ENCODE measurements around the gene PLPP3. TPM values are rescaled to one million over a fixed set of nuclear protein-coding genes. Genes with fewer than 3 reads are reported as not detected.

Gene PLPP3
- total RNA-seq, 1 experiment from 2014 or later = 0.39 TPM

DNA sequence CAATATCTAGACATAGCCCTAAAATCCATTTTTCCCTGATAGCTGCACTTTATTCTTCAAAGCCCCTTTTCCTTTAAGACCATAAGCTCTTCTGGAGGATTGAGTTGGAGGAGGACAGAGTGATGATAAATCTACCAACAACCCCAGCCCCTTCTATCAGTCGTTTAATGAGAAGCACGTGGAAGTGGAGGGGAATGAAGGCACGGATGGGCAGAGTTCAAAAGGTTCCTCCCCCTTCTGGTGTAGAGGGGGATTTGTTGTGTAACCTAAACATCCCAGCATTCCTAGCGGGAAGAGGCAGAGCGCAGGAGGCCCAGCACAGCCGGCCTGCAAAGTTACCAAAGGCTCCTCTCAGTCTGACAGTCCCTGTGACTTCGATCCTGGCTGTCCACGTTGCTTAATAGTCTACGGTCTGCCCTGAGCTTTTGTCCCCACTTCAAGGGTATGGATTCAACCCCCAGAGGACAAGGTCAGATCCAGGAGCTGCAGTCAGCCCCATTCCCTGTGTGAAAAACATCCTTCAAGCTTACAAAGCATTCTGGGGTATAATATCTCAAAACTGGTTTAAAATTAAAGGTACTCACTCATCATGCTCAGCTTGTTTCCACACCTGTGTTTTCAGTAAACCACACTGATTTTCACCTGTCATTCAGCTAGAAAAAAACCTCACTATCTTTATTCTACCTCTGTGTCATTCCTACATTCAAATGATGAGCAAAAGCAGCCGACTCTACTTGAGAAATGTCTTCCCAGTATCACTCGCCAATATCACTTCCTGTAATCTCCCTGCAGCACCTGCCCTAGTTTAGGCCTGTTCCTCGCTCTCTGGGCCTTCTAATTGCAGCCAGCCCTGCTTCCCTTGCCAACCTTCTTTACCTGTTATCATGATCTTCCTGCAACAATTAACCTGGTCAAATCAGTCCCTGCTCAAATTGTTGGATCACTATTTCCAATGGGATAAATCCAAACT lies 117.9 kb downstream of the PLPP3 start:
- Histone ChIP-seq H3K4me1 (ENCODE audit: insufficient read depth, low read length, poor library complexity, severe bottlenecking) (no peaks in the 10 kb centered on the region), H3K27ac (ENCODE audit: low read depth, low read length, poor library complexity, severe bottlenecking) (no peak overlapping the region), H3K9me3 (ENCODE audit: low read depth, low read length, poor library complexity, severe bottlenecking) (no peaks in the 10 kb centered on the region), H3K4me3 (ENCODE audit: low read depth, low read length, poor library complexity, severe bottlenecking) (no peak overlapping the region), H3K36me3 (ENCODE audit: insufficient read depth, low read length, poor library complexity, severe bottlenecking) (no peaks in the 10 kb centered on the region), H3K27me3 (replicated peaks; ENCODE audit: insufficient read depth, low read depth, low read length, poor library complexity) (no peaks in the 10 kb centered on the region)
- ChIA-PET POLR2A (ENCODE audit: low non-redundant PET) (no interaction called here), CTCF (no interaction called here)
- no peak for DNase-seq (ENCODE audit: low spot score)
- TF ChIP-seq EZH2 (IDR thresholded peaks at IDR 0.05; ENCODE audit: borderline replicate concordance, low read depth, low read length, poor library complexity, severe bottlenecking) = no peak
- TF ChIP-seq, protein P1, sequence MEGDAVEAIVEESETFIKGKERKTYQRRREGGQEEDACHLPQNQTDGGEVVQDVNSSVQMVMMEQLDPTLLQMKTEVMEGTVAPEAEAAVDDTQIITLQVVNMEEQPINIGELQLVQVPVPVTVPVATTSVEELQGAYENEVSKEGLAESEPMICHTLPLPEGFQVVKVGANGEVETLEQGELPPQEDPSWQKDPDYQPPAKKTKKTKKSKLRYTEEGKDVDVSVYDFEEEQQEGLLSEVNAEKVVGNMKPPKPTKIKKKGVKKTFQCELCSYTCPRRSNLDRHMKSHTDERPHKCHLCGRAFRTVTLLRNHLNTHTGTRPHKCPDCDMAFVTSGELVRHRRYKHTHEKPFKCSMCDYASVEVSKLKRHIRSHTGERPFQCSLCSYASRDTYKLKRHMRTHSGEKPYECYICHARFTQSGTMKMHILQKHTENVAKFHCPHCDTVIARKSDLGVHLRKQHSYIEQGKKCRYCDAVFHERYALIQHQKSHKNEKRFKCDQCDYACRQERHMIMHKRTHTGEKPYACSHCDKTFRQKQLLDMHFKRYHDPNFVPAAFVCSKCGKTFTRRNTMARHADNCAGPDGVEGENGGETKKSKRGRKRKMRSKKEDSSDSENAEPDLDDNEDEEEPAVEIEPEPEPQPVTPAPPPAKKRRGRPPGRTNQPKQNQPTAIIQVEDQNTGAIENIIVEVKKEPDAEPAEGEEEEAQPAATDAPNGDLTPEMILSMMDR (conservative IDR thresholded peaks at IDR 0.05; ENCODE audit: low read depth, low read length) = no peak
- intact Hi-C loops (cut with micrococcal nuclease; ENCODE audit: unreplicated experiment) = no loop called here
- no TSS peak for BruUV-seq (replicated peaks)

DNA sequence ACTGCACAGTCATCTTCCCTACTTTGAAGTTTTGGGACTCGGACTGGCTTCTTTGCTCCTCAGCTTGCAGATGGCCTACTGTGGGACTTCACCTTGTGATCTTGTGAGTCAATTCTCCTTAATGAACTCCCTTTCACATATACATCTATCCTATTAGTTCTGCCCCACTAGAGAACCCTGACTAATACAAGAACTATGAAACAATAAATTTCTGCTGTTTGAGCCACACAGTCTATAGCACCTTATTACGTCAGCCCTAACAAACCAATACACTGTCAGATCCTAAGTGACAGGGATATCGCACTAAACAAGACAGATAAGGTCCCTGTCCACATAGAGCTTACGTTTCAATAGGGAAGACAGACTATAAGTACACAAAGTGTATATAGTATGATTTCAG lies 120.1 kb downstream of the PLPP3 start:
- Histone ChIP-seq H3K4me3 (ENCODE audit: low read depth, low read length, poor library complexity, severe bottlenecking) (no peak overlapping the region), H3K9me3 (ENCODE audit: low read depth, low read length, poor library complexity, severe bottlenecking) (no peaks in the 10 kb centered on the region), H3K27ac (ENCODE audit: low read depth, low read length, poor library complexity, severe bottlenecking) (no peak overlapping the region), H3K4me1 (ENCODE audit: insufficient read depth, low read length, poor library complexity, severe bottlenecking) (no peaks in the 10 kb centered on the region), H3K27me3 (replicated peaks; ENCODE audit: insufficient read depth, low read depth, low read length, poor library complexity) (no peaks in the 10 kb centered on the region), H3K36me3 (ENCODE audit: insufficient read depth, low read length, poor library complexity, severe bottlenecking) (no peaks in the 10 kb centered on the region)
- intact Hi-C loops (cut with micrococcal nuclease; ENCODE audit: unreplicated experiment) = no loop called here
- DNase-seq (ENCODE audit: low spot score) = no peak
- no peak for TF ChIP-seq EZH2 (IDR thresholded peaks at IDR 0.05; ENCODE audit: borderline replicate concordance, low read depth, low read length, poor library complexity, severe bottlenecking)
- TF ChIP-seq, protein P1 (conservative IDR thresholded peaks at IDR 0.05; ENCODE audit: low read depth, low read length) = no peak
- BruUV-seq (replicated peaks) = no TSS peak
- ChIA-PET POLR2A (ENCODE audit: low non-redundant PET) (no interaction called here), CTCF (no interaction called here)

DNA sequence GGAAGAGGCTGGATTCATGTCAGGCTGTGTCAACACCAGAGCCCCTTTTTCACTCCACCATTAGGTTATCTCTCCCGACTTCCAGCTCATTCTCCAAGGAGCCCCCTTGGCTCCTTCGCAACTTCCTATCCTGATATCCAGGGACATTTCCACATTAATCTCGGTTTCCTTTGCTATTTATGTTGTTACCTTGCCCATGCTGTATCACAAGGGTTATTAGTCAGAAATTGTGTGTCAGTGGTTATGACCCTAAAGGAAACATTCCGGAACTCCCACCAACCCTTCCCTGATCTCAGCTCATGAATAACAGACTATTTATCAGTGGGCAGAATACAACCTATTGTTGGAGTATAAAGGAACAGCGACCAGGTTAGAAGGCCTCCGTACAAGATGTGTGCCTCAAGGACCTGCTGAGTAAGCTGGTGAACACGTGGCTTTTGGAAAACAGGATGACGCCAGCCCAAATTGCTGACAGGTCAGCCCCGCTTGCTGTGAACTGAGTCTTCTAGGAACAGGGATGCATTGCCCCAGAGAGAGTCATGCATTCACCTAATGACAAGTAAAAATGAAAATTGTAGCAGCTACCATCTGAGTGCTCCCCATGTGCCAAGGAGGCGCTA lies 121.5 kb downstream of the PLPP3 start:
- Histone ChIP-seq H3K27me3 (replicated peaks; ENCODE audit: insufficient read depth, low read depth, low read length, poor library complexity) (no peaks in the 10 kb centered on the region), H3K9me3 (ENCODE audit: low read depth, low read length, poor library complexity, severe bottlenecking) (no peaks in the 10 kb centered on the region), H3K27ac (ENCODE audit: low read depth, low read length, poor library complexity, severe bottlenecking) (no peak overlapping the region), H3K4me1 (ENCODE audit: insufficient read depth, low read length, poor library complexity, severe bottlenecking) (no peaks in the 10 kb centered on the region), H3K36me3 (ENCODE audit: insufficient read depth, low read length, poor library complexity, severe bottlenecking) (no peaks in the 10 kb centered on the region), H3K4me3 (ENCODE audit: low read depth, low read length, poor library complexity, severe bottlenecking) (no peak overlapping the region)
- intact Hi-C loops (cut with micrococcal nuclease; ENCODE audit: unreplicated experiment) = no loop called here
- no TSS peak for BruUV-seq (replicated peaks)
- POLR2A ChIA-PET (ENCODE audit: low non-redundant PET) = interaction anchor here (0.6 kb wide), 1 partner anchor 17 kb away, joined by 11 read pairs; no protein-coding TSS in a partner anchor
- DNase-seq (ENCODE audit: low spot score) = no peak
- TF ChIP-seq, protein P1 (conservative IDR thresholded peaks at IDR 0.05; ENCODE audit: low read depth, low read length) = no peak
- no peak for TF ChIP-seq EZH2 (IDR thresholded peaks at IDR 0.05; ENCODE audit: borderline replicate concordance, low read depth, low read length, poor library complexity, severe bottlenecking)
- CTCF ChIA-PET = interaction anchor here (0.6 kb wide), 1 partner anchor 1181 kb away, joined by 4 read pairs; no protein-coding TSS in a partner anchor

All from A673 (cell line).